ENCODE results near the gene KRT85.

GRCh38 chr12:52331039-52331438 is 36.2 kb downstream of the KRT85 start:
- TF ChIP-seq, protein P1, sequence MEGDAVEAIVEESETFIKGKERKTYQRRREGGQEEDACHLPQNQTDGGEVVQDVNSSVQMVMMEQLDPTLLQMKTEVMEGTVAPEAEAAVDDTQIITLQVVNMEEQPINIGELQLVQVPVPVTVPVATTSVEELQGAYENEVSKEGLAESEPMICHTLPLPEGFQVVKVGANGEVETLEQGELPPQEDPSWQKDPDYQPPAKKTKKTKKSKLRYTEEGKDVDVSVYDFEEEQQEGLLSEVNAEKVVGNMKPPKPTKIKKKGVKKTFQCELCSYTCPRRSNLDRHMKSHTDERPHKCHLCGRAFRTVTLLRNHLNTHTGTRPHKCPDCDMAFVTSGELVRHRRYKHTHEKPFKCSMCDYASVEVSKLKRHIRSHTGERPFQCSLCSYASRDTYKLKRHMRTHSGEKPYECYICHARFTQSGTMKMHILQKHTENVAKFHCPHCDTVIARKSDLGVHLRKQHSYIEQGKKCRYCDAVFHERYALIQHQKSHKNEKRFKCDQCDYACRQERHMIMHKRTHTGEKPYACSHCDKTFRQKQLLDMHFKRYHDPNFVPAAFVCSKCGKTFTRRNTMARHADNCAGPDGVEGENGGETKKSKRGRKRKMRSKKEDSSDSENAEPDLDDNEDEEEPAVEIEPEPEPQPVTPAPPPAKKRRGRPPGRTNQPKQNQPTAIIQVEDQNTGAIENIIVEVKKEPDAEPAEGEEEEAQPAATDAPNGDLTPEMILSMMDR (conservative IDR thresholded peaks at IDR 0.05; ENCODE audit: low read length): no peak
- no peak for TF ChIP-seq EZH2phosphoT487 (IDR thresholded peaks at IDR 0.05; ENCODE audit: borderline replicate concordance, low read depth, low read length)
